IMR-90 (cell line): ENCODE results near the gene TBRG4. TPM values are rescaled to one million over a fixed set of nuclear protein-coding genes. Genes with fewer than 3 reads are reported as not detected.
"Not testable (repeated sequence)": the region's sequence is repeated elsewhere in the genome, so short reads cannot be mapped to it uniquely, and the experiment has no call there.

Experiments
- ATAC-seq: fragments of 200-7000 bp; cut with Tn5 transposase; 2 replicates; pipeline ENCODE4 v1.9.1; 2020; ENCODE audit warnings: low read depth, mild to moderate bottlenecking, moderate library complexity
- BruUV-seq: library from RNA; stranded (reverse); fragments of 400-500 nt; replicated peaks from 2 replicates; lab custom pipeline; 2021; lab: Mats Ljungman, UMichigan
- CTCF ChIA-PET: fragments of 300-600 bp; formaldehyde crosslinking; extraction: SDS; loops from one replicate; lab custom pipeline; 2021; ENCODE audit warnings: antibody characterized with exemption; lab: Yijun Ruan, JAX
- POLR2A ChIA-PET: fragments of 300-600 bp; sonication (Branson Sonifier 250); formaldehyde crosslinking; loops from one replicate; lab custom pipeline; 2022; ENCODE audit warnings: antibody characterized with exemption; ENCODE audit not compliant: unreplicated experiment; lab: Charles Lee
- DNase-seq: peaks from one replicate; pipeline ENCODE4 v3.0.0; 2013
- H2AFZ ChIP-seq: replicated peaks from 2 replicates; pipeline ENCODE3; 2013; ENCODE audit warnings: low read length, mild to moderate bottlenecking; ENCODE audit not compliant: poor library complexity
- H2AK5ac ChIP-seq: 2 replicates; pipeline ENCODE4 v1.6.1; 2013; ENCODE audit warnings: low read depth, low read length, inconsistent platforms
- H2AK9ac ChIP-seq: replicated peaks from 2 replicates; pipeline ENCODE3; 2013; ENCODE audit warnings: mild to moderate bottlenecking, low read depth, low read length, moderate library complexity; ENCODE audit not compliant: poor library complexity
- H2BK120ac ChIP-seq: 2 replicates; pipeline ENCODE4 v1.6.1; 2013; ENCODE audit warnings: low read depth, low read length, inconsistent platforms
- H2BK15ac ChIP-seq: 3 replicates; pipeline ENCODE4 v1.6.1; 2013; ENCODE audit warnings: low read depth, low read length, inconsistent platforms
- H2BK20ac ChIP-seq: 2 replicates; pipeline ENCODE4 v1.6.1; 2013; ENCODE audit warnings: low read depth, mild to moderate bottlenecking, inconsistent platforms, low read length, moderate library complexity
- H2BK5ac ChIP-seq: 2 replicates; pipeline ENCODE4 v1.6.1; 2013; ENCODE audit warnings: mild to moderate bottlenecking, low read depth, low read length, inconsistent platforms; ENCODE audit not compliant: poor library complexity, severe bottlenecking
- H3K14ac ChIP-seq: replicated peaks from 2 replicates; pipeline ENCODE4 v1.6.1; 2013; ENCODE audit warnings: low read depth, low read length, inconsistent platforms
- H3K18ac ChIP-seq: 2 replicates; pipeline ENCODE4 v1.6.1; 2013; ENCODE audit warnings: low read depth, low read length, control low read depth
- H3K23ac ChIP-seq: 2 replicates; pipeline ENCODE4 v1.6.1; 2013; ENCODE audit warnings: low read depth, low read length, inconsistent platforms
- H3K27ac ChIP-seq: 2 replicates; pipeline ENCODE4 v1.5.1; 2013; ENCODE audit warnings: mild to moderate bottlenecking, control low read depth, low read length; ENCODE audit not compliant: insufficient read depth
- H3K27me3 ChIP-seq: 2 replicates; pipeline ENCODE4 v1.6.1; 2013; ENCODE audit warnings: low read length; ENCODE audit not compliant: control insufficient read depth, insufficient read depth
- H3K36me3 ChIP-seq: 2 replicates; pipeline ENCODE4 v1.6.1; 2013; ENCODE audit warnings: low read length, mixed read lengths; ENCODE audit not compliant: control insufficient read depth, insufficient read depth
- H3K4ac ChIP-seq: 2 replicates; pipeline ENCODE4 v1.6.1; 2013; ENCODE audit warnings: low read depth, low read length, inconsistent platforms
- H3K4me1 ChIP-seq: 2 replicates; pipeline ENCODE4 v1.6.1; 2013; ENCODE audit warnings: low read length, mixed read lengths; ENCODE audit not compliant: control insufficient read depth, insufficient read depth
- H3K4me2 ChIP-seq: 2 replicates; pipeline ENCODE4 v1.6.1; 2013; ENCODE audit warnings: low read depth, mild to moderate bottlenecking, control low read depth, low read length, moderate library complexity
- H3K4me3 ChIP-seq: 2 replicates; pipeline ENCODE4 v1.5.1; 2013; ENCODE audit warnings: low read depth, mild to moderate bottlenecking, control low read depth, low read length, moderate library complexity; ENCODE audit not compliant: insufficient read depth
- H3K56ac ChIP-seq: 2 replicates; pipeline ENCODE4 v1.6.1; 2013; ENCODE audit warnings: low read length, inconsistent platforms; ENCODE audit not compliant: insufficient read depth; ENCODE audit errors: extremely low read depth
- H3K79me1 ChIP-seq, 2 experiments: 2 replicates each; pipeline ENCODE4 v1.6.1; 2013; ENCODE audit warnings: low read length in 2 of 2, inconsistent platforms in 1 of 2, low read depth in 1 of 2
- H3K9ac ChIP-seq: 2 replicates; pipeline ENCODE4 v1.6.1; 2013; ENCODE audit warnings: low read depth, low read length, control low read depth
- H3K9me1 ChIP-seq: 2 replicates; pipeline ENCODE4 v1.6.1; 2013; ENCODE audit warnings: low read length, inconsistent platforms; ENCODE audit not compliant: insufficient read depth
- H3K9me3 ChIP-seq: 2 replicates; pipeline ENCODE4 v1.6.1; 2013; ENCODE audit warnings: low read length; ENCODE audit not compliant: control insufficient read depth, insufficient read depth
- H4K20me1 ChIP-seq: 2 replicates; pipeline ENCODE4 v1.6.1; 2013; ENCODE audit warnings: low read length, inconsistent platforms; ENCODE audit not compliant: insufficient read depth
- H4K5ac ChIP-seq: 2 replicates; pipeline ENCODE4 v1.6.1; 2013; ENCODE audit warnings: mild to moderate bottlenecking, low read depth, low read length, control low read depth
- H4K8ac ChIP-seq, 2 experiments: 2 replicates each; pipeline ENCODE4 v1.6.1; 2013; ENCODE audit warnings: low read depth in 2 of 2, low read length in 2 of 2, control low read depth in 1 of 2, inconsistent platforms in 1 of 2
- H4K91ac ChIP-seq: 2 replicates; pipeline ENCODE4 v1.6.1; 2013; ENCODE audit warnings: low read depth, low read length, inconsistent platforms; ENCODE audit not compliant: insufficient read depth
- WGBS, 2 experiments: methylation state at CpG; one replicate each; pipeline versions ENCODE4 v1.1.5 to v1.1.7; 2013; ENCODE audit warnings: missing lambda C conversion rate in 2 of 2; ENCODE audit not compliant: insufficient read length in 1 of 2; ENCODE audit errors: extremely low coverage in 2 of 2; 5-methylcytosine and 5-hydroxymethylcytosine counted together
- dilution Hi-C: fragments of 300-500 bp; cut with HindIII; formaldehyde crosslinking; loops from one replicate; pipeline ENCODE4 v1.14.3; 2018; ENCODE audit warnings: low sequenced_read_pairs; ENCODE audit not compliant: unreplicated experiment
- in situ Hi-C: fragments of 300-500 bp; cut with MboI; formaldehyde crosslinking; loops from 3 replicates; pipeline ENCODE4 v1.14.3; 2019; ENCODE audit warnings: low sequenced_read_pairs, inconsistent platforms, mixed read lengths
- intact Hi-C: fragments of 100-400 bp; cut with micrococcal nuclease; formaldehyde crosslinking; loops from 2 replicates; pipeline ENCODE4 v1.10.0; 2022
- polyA plus RNA-seq, 3 experiments: library from polyadenylated mRNA; depleted of rRNA; stranded (reverse); fragments of >200 nt; gene quantifications; 2 replicates each; pipeline ENCODE4 v1.2.3, GENCODE V29; 2012; ENCODE audit warnings: low replicate concordance in 1 of 3
- total RNA-seq: library from RNA; depleted of rRNA; stranded (reverse); fragments of >200 nt; gene quantifications from 2 replicates; pipeline ENCODE4 v1.2.3, GENCODE V29; 2012

Gene TBRG4
- total and polyA plus RNA-seq, 2 of the 4 experiments (the other 2 are of a cell fraction) = 71.6 to 77.6 TPM

DNA sequence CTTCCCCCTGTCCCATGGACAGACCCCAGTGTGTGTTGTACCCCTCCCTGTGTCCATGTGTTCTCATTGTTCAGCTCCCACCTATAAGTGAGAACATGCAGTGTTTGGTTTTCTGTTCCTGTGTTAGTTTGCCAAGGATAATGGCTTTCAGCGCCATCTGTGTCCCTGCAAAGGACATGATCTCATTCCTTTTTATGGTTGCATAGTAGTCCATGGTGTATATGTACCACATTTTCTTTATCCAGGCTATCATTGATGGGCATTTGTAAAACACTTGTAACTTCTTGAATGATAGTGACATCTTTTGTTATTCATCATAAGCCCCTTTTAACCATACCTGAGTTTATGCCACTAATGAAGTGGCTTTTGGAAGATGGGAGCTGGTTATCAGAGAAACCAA lies 2.8 kb upstream of the TBRG4 start:
- H3K23ac ChIP-seq, H3K18ac ChIP-seq, dilution Hi-C loops, H2BK5ac ChIP-seq, H3K4ac ChIP-seq, H2AFZ ChIP-seq, DNase-seq, H3K4me2 ChIP-seq, H3K14ac ChIP-seq, H3K4me3 ChIP-seq, H4K8ac ChIP-seq, H2BK15ac ChIP-seq, H3K56ac ChIP-seq, H2AK5ac ChIP-seq, H3K36me3 ChIP-seq, in situ Hi-C loops, H3K27ac ChIP-seq, H4K20me1 ChIP-seq, H2BK120ac ChIP-seq, H4K91ac ChIP-seq, CTCF ChIA-PET, POLR2A ChIA-PET, H3K9me1 ChIP-seq, BruUV-seq, H3K9ac ChIP-seq, H2AK9ac ChIP-seq, H2BK20ac ChIP-seq, H3K9me3 ChIP-seq, H3K4me1 ChIP-seq, H4K5ac ChIP-seq, ATAC-seq: not testable (repeated sequence)
- no CpG with 5 or more reads among the region's 1 CpG for WGBS, 2 experiments
- Histone ChIP-seq H3K79me1 (peaks cover 7 to 17% of the 10 kb centered on the region in 2 experiments; a peak in 2 of 4 replicates), H3K27me3 (peaks cover 17% of the 10 kb centered on the region)
- intact Hi-C loops = loop anchor here (5.0 kb wide), 1 partner anchor 232 kb away; no protein-coding TSS in a partner anchor
